ENCODE results near the gene SLC35B2. TPM values are rescaled to one million over a fixed set of nuclear protein-coding genes. Genes with fewer than 3 reads are reported as not detected.

The SLC35B2 gene
- total RNA-seq, 4 donors from 2014 or later, result 9.7 to 34.4 (median 21.2) TPM

DNA sequence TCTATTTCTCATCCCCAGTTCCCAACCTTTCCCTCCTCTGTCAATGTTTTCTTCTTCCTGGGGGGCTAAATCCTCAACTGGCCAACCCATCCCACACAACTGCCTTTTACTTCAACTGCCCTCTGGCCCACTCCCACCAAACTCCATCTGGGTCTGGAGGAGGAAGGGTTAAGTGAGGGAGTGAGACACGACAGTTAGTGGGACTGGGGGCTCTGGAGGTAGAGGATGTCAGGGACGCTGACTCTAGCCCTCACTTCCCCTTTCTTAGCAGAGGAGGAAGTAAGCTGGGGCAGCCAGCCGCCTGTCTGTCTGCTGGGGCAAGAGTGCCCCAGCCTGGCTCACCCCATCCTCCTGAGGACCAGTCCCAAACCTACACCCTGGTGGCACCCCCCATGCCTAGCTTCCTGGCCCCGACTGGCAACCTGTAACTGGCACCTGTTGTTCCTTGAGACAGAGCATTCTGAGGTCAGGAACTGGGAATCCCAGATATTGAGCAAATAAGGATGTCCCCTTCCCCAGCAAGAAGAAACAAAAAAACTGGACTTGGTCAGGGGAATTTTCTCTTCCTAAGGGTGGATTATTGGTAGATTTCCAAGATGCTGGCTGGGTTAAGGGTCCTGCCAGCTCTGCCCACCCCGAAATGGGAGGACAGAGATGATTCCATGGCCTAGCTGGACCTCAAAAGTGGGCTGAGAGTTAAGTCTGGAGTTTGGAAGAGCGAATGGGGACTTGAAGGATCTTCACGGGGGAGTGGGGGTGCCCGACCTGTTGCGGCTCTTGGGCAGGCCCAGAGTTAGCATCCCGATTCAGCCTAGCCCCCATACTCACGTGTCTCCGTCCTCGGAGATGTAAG, 7.1 kb upstream of the SLC35B2 start:
- peak in 1 of 4 donors; percentile 15 for TF ChIP-seq POLR2A (IDR thresholded peaks at IDR 0.05)
- TF ChIP-seq, protein P1, sequence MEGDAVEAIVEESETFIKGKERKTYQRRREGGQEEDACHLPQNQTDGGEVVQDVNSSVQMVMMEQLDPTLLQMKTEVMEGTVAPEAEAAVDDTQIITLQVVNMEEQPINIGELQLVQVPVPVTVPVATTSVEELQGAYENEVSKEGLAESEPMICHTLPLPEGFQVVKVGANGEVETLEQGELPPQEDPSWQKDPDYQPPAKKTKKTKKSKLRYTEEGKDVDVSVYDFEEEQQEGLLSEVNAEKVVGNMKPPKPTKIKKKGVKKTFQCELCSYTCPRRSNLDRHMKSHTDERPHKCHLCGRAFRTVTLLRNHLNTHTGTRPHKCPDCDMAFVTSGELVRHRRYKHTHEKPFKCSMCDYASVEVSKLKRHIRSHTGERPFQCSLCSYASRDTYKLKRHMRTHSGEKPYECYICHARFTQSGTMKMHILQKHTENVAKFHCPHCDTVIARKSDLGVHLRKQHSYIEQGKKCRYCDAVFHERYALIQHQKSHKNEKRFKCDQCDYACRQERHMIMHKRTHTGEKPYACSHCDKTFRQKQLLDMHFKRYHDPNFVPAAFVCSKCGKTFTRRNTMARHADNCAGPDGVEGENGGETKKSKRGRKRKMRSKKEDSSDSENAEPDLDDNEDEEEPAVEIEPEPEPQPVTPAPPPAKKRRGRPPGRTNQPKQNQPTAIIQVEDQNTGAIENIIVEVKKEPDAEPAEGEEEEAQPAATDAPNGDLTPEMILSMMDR (IDR thresholded peaks at IDR 0.05), result no peak
- peaks cover 25 to 41% (median 26%) of the 10 kb centered on the region in 3 donors for H3K4me1 ChIP-seq
- H3K27ac ChIP-seq, result peak overlapping the region; percentile 77 to 92 (median 84)
- 2 to 4% methylated on average over 7 to 8 of the region's 13 CpGs for WGBS, 2 donors
- peak overlapping the region; percentile 67 to 96 (median 82) for H3K4me3 ChIP-seq
- H3K36me3 ChIP-seq, result peaks cover 0 to 21% (median 4%) of the 10 kb centered on the region in 3 donors
- intact Hi-C loops (cut with DNase I), result loop anchor here (5.0 kb wide), 1 partner anchor 73 kb away; no protein-coding TSS in a partner anchor
- H3K27me3 ChIP-seq, result peaks cover 0 to 15% (median 2%) of the 10 kb centered on the region in 4 donors
- peak; percentile 39 for DNase-seq
- H3K9me3 ChIP-seq, result no peaks in the 10 kb centered on the region

DNA sequence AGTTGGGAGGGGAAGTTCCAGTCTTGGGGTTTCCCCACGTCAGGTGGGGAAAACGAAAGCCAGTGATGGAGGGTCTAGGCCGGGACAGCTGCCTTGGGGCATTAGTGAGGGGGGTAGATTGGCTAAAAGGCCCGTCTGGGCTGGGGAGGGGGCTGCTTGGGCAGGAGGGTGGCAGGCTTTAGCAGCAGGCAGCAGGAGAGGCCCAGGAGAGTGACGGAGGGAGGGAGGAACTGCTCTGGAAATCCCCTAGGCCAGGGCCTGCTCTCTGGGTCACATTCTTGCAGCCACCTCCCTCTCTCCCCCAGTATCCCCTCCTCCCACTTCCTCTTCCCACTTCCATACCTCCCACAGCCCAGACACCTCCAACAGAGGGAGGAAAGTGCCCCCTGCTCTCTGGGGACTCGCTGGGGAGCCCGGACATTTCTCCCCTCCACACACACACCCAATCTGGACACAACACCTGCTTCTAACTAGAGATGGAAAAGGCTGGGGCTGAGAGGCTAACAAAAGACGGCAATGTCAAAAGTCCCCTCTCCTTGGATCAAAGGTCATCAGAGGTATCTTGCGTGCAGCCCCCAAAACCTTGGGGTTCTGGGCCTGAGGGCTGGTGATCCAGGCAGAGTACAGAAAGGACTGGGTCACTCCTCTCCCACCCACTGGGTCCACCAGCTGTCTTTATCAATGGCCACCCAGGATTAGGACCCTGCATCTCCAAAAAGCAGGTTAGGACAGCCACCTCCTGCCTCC, 6.2 kb upstream of the SLC35B2 start:
- peaks cover 25 to 41% (median 26%) of the 10 kb centered on the region in 3 donors for H3K4me1 ChIP-seq
- intact Hi-C loops (cut with DNase I), result no loop called here
- H3K27me3 ChIP-seq, result peaks cover 0 to 6% (median 2%) of the 10 kb centered on the region in 4 donors
- H3K9me3 ChIP-seq, result no peaks in the 10 kb centered on the region
- no peak for DNase-seq
- H3K27ac ChIP-seq, result peak overlapping the region; percentile 8 to 87 (median 44)
- peak overlapping the region; percentile 67 to 96 (median 82) for H3K4me3 ChIP-seq
- 19 to 27% methylated on average over 6 to 8 of the region's 9 CpGs for WGBS, 2 donors
- peaks cover 0 to 30% (median 4%) of the 10 kb centered on the region in 3 donors for H3K36me3 ChIP-seq
- TF ChIP-seq, protein P1 (IDR thresholded peaks at IDR 0.05), result no peak
- TF ChIP-seq POLR2A (IDR thresholded peaks at IDR 0.05), result no peak

DNA sequence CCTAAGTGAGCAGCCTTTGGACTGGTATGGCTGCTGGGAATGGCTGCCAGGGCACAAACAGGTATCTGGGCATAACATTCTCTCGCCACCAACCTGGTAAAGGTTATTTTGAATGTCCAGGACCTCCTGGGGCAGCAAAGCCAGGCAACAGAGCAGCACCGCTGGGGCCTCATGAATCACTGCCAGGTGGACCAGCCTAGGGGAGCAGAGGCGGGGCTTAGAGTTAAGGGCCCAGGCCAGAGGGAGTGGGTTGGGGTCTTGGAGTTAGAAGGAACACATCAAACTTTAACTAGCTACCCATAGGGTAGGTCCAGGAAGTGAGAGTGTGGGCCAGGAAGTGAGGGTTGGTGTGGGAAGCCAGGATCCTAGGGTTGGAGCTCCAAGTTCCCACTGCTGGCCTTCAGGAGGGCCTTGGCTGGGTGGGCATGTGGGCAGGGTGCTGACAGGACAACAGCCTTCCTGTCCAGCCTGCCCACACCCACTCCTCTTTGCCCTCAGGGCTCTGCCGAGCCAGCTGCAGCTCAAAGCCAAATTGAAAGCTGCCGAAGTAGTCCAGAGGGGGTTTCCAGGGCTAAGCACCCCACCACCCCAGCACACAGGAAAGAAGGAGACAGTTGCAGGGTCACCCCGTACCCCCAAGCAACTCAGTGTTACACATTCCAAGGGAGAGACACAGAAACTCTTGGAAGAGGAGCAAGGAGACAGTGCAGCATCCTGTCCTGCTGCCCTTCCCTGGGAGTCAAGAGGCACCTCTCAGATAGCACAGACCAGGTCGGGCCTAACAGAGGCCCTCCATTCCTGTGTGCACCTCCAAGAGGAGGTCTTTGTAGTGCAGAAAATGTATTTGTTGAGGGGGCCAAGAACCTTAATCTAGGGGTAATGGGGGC, 5.4 kb upstream of the SLC35B2 start:
- H3K4me3 ChIP-seq, result peak overlapping the region in 3 of 4 donors; percentile 67 to 96 (median 90)
- H3K27ac ChIP-seq, result peak overlapping the region; percentile 8 to 87 (median 44)
- no peak for TF ChIP-seq POLR2A (IDR thresholded peaks at IDR 0.05)
- TF ChIP-seq, protein P1 (IDR thresholded peaks at IDR 0.05), result no peak
- 50 to 57% methylated on average over 5 of the region's 7 CpGs for WGBS, 2 donors
- H3K36me3 ChIP-seq, result peaks cover 0 to 33% (median 4%) of the 10 kb centered on the region in 3 donors
- no peaks in the 10 kb centered on the region for H3K9me3 ChIP-seq
- DNase-seq, result no peak
- H3K27me3 ChIP-seq, result no peaks in the 10 kb centered on the region
- H3K4me1 ChIP-seq, result peaks cover 26 to 47% (median 29%) of the 10 kb centered on the region in 3 donors
- intact Hi-C loops (cut with DNase I), result no loop called here

DNA sequence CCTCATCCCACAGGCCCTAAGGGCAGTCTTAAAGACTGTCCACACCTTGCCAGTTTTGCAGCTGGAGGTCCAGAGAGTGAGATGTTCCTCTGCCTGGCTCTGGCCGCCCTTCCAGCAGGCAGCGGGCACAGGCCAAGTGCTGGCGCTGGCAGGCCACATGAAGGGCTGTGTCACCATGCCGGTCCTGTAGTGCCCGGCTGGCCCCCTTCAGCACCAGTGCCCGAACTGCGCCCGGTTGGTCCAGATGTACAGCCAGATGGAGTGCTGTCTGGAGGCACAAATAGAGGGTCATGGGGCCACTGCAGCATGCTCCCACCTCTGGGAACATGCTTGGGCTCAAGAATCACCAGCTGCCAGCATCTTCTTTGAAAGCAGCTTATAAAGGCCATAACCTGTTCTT, 4.3 kb upstream of the SLC35B2 start:
- WGBS, 2 donors, result 84% methylated on average over 6 of the region's 8 CpGs; no CpG with 5 or more reads in 1 of the 2 donors
- Histone ChIP-seq H3K36me3 (peaks cover 0 to 33% (median 4%) of the 10 kb centered on the region in 3 donors), H3K4me3 (no peak overlapping the region), H3K27me3 (no peaks in the 10 kb centered on the region), H3K27ac (no peak overlapping the region), H3K4me1 (peaks cover 32 to 55% (median 33%) of the 10 kb centered on the region in 3 donors), H3K9me3 (no peaks in the 10 kb centered on the region)
- no peak for TF ChIP-seq POLR2A (IDR thresholded peaks at IDR 0.05)
- TF ChIP-seq, protein P1 (IDR thresholded peaks at IDR 0.05), result no peak
- intact Hi-C loops (cut with DNase I), result no loop called here
- DNase-seq, result no peak

Data from esophagus squamous epithelium (tissue), 5 donors.